NCI-H774 (cell line): ENCODE measurements around the gene ST3GAL4.

Experiments
- DNase-seq: peaks from one replicate; lab custom pipeline; 2025; lab: John Stamatoyannopoulos, UW

Gene ST3GAL4

GRCh38 chr11:126329644-126330211 lies 25.8 kb upstream of the ST3GAL4 start:
- DNase-seq = no peak

DNA sequence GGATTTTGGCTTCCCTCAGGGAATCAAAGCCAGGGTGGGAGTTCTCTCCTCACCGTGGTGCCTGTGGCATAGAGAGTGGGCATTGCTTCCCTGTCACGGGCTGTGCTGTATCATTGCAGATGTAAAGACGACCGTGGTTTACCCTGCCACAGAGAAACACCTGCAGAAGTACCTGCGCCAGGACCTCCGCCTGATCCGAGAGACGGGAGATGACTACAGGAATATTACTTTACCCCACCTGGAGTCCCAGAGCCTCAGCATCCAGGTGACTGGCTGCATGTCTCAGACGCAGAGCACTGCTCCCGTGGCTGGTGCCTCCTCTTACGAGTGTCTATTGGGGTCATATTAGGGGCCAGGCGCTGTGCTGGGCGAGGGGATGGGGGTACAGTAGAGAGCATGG lies 24.2 kb upstream of the ST3GAL4 start:
- no peak for DNase-seq

DNA sequence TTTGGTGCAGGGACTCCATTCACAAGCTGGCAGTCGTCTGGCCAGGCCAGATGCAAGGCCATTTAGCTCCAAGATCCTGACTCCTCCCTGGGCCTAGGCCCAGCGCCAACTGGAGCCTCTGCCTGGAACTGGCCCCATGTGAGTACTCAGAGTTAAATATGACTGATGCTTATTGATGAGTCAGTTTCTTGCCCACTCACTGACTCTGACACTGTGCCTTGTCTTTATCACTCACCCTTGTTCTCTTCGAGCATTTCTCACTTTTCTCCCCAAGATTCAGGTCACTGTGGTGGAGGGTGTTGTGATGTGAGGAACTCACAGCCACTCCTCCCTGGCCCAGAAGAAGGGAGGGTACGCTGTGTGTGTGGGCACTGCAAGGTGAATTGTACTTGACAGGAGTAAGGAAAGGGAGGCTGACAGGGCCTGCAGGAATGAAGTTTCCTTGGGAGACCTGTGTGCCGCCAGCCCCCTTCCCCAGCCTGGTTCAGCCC lies 23.2 kb upstream of the ST3GAL4 start:
- no peak for DNase-seq

GRCh38 chr11:126333142-126333541 lies 22.3 kb upstream of the ST3GAL4 start:
- DNase-seq = no peak

DNA sequence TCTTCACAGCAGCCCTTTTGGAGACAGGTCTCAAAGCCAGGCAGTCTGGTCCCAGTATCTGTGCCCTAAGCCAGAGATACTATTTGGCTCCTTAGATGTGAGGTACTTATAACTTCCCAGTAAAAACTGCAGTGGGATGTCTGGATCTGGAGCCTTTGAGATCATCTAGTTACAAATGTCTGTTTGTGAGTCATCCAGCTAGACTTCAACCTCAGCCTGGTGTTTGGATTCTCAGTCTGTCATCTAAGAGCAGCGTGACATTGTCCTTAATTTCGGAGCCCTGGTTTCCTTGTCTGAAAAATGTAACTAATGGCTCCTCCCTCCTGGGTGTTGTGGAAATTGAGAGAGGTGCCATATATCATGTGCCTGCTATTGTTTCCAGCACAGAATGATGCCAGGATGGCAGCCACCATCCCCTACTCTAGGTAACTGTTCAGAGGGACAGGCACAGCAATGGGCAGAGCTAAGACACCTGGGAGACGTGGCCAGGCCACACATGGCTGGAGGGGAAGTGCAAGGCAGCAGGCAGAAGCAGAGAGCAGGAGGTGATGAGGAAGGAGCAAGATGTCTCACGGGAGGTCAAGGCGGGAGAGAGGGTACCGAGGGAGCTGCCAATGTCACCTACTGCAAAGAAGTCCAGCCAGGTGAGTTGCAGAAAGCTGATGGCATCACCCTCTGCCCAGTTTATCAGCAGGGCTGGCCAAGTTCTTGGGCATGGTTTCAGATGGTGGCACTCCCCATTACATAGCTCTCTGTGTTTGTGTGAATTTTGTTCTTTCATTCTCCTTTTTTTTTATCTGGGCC lies 20.6 kb upstream of the ST3GAL4 start:
- no peak for DNase-seq

DNA sequence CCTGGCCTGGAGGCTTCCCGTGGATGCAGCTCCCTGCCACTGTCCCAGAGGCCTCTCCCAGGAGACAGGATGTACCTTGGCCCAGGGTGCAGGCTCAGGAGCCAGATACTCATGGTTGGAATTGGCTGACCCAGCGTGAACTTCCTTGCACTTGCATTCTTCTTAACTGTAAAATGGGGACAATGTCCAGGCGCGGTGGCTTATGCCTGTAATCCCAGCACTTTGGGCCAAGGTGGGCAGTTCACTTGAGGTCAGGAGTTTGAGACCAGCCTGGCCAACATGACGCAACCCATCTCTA lies 20.1 kb upstream of the ST3GAL4 start:
- DNase-seq = no peak

GRCh38 chr11:126336138-126336541 lies 19.3 kb upstream of the ST3GAL4 start:
- DNase-seq = no peak

GRCh38 chr11:126336671-126337101 lies 18.8 kb upstream of the ST3GAL4 start:
- DNase-seq = no peak

- DNase-seq = no peak
Observed at GRCh38 chr11:126337126-126337473, 18.4 kb upstream of the ST3GAL4 start.

DNA sequence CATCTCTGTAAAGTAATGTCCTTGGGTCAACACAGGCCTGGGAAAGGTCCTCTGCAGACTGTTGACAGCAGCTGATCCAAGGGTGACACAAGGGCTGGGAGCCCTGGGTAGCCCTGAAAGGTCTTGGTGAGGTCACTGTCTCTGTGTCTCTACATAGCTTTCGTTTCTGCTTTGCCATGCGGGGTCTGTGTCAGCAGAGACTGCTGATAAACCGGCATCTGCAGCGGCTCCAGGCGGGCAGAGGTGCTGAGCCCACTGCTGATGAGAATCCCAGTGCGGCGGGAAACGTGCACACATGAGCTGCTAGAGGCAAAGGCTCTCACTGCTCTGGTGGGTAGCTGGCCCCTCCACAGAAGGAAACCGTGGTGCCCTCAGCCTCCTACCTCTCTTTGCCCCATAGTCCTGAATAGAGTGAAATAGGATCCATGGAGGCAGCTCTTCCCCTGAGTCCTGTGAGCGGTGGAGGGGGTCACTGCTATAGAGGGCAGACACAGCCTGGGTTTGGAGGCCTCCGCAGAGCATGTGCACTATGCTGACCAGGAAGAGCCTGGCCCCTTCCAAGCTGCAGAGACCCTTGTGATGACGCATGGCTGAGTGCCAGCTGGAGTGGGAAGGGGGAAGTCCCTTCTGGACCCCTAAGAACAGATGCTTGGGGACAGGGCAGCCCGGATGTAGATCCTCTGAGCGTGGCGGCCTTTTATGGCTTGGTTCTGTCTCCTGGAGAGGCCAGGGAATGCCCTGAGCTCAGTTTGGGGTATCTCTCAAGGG lies 17.8 kb upstream of the ST3GAL4 start:
- DNase-seq = no peak

GRCh38 chr11:126338346-126339055 lies 17.0 kb upstream of the ST3GAL4 start:
- no peak for DNase-seq

- DNase-seq = no peak
Observed at GRCh38 chr11:126339073-126339862, 16.2 kb upstream of the ST3GAL4 start.

GRCh38 chr11:126339863-126340434 lies 15.5 kb upstream of the ST3GAL4 start:
- DNase-seq = no peak

DNA sequence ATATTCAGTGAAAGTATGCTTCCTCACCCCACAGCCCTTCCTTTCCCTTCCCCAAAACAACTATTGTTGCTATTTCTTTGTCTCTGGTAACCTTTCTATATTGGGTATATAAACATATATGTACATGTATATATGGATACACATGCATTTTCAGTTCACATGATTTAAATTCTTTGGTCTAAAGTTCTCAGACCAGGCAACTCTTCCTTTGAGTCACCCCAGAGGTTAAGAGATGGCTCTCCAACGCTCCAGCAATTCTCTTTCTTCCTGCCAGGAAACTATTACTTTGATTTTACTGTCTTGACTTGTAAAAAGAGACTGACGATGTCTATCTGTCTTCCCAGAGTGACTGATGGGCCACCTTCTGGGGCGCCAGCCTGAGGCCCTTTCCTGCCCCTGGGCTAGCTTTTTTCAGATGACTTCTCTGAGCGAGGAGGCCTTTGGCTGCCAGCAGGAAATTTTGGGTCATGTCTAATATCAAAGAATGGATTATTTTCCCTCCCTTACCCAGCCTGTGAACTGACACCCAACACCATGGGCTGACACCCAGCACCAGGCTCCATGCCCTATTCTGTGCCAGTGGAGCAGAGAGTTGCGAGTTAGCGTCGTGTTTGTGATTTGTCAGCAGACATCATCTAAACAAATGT lies 14.4 kb upstream of the ST3GAL4 start:
- no peak for DNase-seq

DNA sequence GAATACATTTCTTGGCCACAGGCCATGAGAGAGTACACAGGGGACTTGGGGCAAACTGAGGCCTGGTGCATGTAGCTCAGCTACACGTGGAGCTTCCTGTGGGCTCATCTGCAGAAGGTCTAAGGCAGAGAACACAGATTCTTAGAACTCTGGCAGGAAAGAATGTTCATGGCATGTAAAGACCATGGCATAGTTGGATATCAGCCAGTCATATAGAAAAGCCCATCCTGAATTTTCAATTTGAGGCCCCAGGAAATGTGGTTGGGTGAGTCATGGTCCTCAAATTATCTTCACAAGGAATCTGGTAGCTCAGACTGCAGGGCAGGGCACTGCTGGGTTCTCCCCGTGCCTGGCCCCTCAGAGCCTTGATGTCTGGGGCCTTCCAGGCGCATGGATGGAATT lies 13.7 kb upstream of the ST3GAL4 start:
- DNase-seq = no peak

DNA sequence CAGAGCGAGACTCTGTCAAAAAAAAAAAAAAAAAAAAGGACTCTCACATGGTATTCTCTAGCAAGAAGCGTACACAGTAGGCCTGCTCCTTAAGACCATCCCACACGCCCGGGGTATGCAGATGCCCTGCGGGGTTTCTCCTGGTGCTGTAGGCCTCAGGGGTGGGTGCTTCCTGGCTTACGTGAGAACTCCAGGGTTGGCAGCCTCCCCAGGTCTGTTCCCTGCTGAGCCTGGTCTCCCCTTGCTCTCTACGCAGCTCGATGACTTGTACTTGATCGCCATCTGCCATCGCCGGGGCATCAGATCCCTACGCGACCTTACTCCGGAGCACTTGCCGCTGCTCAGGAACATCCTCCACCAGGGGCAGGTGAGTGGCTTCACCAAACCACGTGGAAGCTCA lies 12.4 kb upstream of the ST3GAL4 start:
- DNase-seq = no peak

- no peak for DNase-seq
Observed at GRCh38 chr11:126344141-126345080, 11.1 kb upstream of the ST3GAL4 start.

DNA sequence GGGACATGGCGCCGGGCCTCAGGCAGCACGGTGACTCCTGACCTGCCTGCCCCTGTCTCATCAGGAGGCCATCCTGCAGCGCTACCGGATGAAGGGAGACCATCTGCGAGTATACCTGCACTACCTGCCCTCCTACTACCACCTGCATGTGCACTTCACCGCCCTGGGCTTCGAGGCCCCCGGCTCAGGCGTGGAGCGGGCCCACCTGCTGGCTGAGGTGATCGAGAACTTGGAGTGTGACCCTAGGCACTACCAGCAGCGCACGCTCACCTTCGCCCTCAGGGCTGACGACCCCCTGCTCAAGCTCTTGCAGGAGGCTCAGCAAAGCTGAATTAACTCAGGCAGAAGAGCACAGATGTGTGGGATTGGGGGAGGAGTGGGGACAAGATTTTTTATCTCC lies 10.2 kb upstream of the ST3GAL4 start:
- DNase-seq = no peak

DNA sequence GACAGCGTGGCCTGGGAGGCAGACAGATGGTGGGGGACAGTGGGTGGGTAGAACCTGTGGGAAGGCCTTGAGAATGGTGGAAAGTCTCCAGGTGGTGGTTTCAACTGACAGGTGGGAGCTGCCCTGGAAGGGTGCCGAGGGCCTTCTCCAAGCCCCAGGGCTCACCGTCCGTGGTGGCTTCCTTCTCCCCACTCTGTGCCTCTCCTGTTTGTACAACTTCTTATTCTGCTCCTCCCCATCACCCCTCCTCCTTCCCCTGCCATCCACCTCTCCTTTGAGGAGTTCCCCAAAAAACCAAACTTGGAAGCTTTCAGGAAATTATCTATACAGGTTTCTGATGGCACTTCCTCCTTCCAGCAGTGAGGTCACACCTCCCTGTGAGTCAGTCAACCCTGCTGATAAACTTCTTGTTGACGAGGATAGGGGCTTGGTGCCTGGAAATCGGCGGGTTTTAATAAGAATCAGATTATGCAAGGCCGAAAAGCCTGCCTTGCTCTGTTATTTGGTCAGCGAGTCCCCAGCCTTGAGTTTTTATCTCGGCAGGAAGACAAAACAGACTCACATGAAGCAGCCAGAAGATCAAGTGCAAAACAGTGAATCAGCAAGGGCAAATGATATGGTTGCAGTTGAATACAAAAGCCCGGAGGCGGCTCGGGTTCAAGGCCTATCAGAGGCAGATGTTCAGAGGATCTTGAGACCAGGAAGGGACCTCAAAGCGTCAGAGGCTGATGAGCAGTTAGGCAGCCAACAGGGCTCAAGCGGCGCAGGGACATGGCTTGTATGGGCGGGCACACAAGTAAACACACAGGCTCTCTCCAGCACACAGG lies 9.5 kb upstream of the ST3GAL4 start:
- no peak for DNase-seq
